ENCODE measurements around the gene PDE4D.
"Not testable (repeated sequence)": the region's sequence is repeated elsewhere in the genome, so short reads cannot be mapped to it uniquely, and the experiment has no call there.

The PDE4D gene

GRCh38 chr5:59005934-59006701, 887.4 kb downstream of the PDE4D start:
- no peak for DNase-seq (ENCODE audit: low read depth in 2 of 2)

DNA sequence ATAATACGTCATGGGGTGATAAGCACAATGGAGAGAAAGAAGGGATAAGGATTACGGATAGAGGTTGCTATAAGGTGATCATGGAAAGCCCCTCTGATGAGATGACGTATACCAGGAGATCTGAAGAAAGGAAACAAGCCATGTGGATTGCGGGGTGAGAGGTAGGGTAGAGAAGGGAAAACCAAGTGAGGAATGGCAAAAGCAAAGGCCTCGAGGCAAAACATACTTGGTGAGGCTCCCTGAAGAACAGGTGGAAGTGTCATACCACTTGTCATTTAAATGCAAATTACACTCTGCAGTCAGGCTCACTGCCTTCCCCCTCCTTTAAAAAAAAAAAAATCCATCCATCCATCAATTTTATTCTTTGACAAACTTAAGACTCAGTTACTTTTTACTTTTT, 889.9 kb downstream of the PDE4D start:
- no peak for DNase-seq (ENCODE audit: low read depth in 2 of 2)

DNA sequence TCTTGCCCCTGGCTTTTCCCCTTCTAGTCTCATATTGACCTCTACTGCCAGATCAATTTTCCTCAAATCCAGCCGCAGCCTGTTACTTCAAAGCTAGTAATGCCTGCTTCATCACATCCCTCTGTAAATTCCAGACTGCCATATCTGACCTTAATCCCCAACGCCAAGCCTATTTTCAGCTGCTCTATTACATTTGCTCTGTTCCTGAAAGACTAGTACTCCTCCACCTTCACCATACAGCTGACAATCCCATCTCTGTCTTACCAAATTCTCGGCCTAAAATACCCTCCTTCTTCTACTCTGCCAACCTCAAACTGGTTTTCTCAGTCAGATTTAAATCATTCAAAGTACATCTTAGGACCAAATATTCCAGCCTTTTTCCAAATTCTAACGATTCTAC, 890.4 kb downstream of the PDE4D start:
- no peak for DNase-seq (ENCODE audit: low read depth in 2 of 2)

- no peak for DNase-seq (ENCODE audit: low read depth in 2 of 2)
Observed at GRCh38 chr5:59002162-59002825, 891.2 kb downstream of the PDE4D start.

DNA sequence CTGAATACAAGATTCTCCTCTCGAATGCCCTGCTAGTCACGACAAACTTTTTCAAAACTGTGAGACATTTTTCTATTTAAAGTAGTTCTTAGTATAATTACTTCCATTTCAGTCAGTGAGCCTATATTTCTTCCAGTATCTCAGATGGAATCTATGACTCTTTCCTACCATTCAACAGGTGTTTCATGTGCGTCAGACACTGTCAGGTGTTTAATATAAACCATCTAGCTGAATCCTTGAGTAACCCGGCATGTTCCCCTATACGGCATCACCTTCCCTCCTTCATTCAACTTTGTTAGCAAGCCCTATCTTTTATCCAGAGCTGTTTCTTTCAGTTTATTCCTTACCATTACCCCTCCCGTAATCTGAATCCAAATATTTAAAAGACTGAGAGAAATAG, 891.8 kb downstream of the PDE4D start:
- no peak for DNase-seq (ENCODE audit: low read depth in 2 of 2)

- DNase-seq (ENCODE audit: low read depth in 2 of 2), result no peak
Observed at GRCh38 chr5:59001154-59001553, 892.4 kb downstream of the PDE4D start.

DNA sequence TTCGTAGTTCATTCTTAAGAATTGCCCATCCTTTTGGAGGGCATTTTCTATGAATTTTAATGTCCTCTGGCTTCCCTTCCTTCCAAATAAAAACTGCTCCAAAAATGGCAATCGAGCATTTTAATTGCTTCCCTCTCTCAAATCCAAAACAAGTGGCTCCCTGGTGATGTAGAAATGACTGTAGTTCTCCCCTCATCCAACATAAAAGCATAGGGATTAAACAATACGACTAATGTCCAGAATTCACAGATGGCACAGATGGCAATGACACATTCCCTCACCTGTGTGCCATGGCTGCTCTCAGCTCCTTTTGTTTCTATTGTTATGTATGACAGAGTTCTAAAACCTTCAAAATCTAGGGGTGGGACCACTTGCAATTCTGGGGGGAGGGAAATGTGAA, 893.3 kb downstream of the PDE4D start:
- no peak for DNase-seq (ENCODE audit: low read depth in 2 of 2)

DNA sequence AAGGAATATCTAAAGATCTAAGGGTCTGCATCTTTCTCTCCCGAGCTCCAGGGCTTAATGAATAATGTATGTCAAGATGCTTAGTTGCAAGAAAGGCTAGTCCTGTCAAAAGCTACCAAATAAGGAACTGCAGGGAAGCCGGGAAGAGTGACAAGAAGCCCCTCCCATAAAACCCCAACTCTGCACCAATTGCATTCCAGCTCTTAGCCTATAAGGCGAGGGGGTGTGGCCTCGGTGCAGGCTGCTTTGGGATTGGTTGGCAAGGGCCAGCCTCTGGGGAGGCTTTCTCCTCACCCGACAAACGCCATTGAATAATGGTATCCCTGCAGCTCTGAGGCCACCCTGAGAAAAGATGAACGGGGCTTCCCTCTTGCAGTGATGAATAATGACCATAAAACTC, 893.7 kb downstream of the PDE4D start:
- DNase-seq (ENCODE audit: low read depth in 2 of 2), result no peak

DNA sequence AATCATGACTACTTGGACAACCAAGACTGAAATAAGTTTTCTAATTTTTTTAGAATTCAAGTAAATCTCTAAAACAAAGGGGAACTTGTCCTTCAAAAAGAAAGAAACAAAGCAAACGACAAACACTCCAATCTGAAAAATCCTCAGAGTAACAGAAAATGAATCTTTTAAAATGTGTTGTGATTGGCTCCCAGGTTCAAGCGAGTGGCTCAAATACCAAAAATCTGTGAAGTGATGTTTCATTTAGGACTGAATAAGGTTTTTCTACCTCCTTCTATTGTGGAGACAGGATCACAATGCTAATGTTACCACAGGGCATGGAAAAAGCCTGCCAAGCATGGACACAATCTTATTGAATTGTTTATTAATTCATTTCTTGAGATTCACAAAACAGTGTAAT, 895.0 kb downstream of the PDE4D start:
- DNase-seq (ENCODE audit: low read depth in 2 of 2), result no peak

DNA sequence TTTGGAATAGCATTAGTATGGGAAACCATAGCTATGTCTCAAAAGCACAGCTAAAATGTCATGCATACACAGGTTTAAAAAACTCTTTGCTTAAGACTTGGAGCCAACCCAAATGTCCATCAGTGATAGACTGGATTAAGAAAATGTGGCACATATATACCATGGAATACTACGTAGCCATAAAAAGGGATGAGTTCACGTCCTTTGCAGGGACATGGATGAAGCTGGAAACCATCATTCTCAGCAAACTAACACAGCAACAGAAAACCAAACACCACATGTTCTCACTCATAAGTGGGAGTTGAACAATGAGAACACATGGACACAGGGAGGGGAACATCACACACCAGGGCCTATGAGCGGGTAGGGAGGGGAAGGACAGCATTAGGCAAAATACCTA, 897.7 kb downstream of the PDE4D start:
- DNase-seq (ENCODE audit: low read depth in 2 of 2), result not testable (repeated sequence)

DNA sequence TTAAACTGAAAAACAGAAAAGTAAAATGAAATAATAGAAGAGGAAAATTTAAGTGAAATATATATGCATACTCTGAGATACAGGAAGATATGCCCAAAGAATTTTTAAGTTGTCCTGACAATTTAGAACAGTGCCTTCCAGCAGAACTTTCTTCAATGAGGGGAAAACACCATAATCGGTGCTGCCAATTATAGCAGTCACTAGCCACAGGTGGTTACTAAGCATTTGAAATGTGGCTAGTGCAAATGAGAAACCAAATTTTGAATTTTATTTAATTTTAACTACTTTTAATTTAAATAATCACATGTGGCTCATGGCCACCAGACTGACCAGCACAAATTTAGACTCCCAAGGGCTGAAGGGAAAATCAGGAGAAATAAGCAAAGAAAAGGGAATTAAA, 900.1 kb downstream of the PDE4D start:
- DNase-seq (ENCODE audit: low read depth in 2 of 2), result no peak

- DNase-seq (ENCODE audit: low read depth in 2 of 2), result no peak
Observed at GRCh38 chr5:58988938-58989337, 904.6 kb downstream of the PDE4D start.

GRCh38 chr5:58987193-58987592, 906.3 kb downstream of the PDE4D start:
- no peak for DNase-seq (ENCODE audit: low read depth in 2 of 2)

- no peak for DNase-seq (ENCODE audit: low read depth in 2 of 2)
Observed at GRCh38 chr5:58986281-58986680, 907.2 kb downstream of the PDE4D start.

- no peak for DNase-seq (ENCODE audit: low read depth in 2 of 2)
Observed at GRCh38 chr5:58985759-58986158, 907.8 kb downstream of the PDE4D start.

GRCh38 chr5:58985311-58985710, 908.2 kb downstream of the PDE4D start:
- DNase-seq (ENCODE audit: low read depth in 2 of 2), result no peak

GRCh38 chr5:58983526-58984452, 909.7 kb downstream of the PDE4D start:
- DNase-seq (ENCODE audit: low read depth in 2 of 2), result no peak

DNA sequence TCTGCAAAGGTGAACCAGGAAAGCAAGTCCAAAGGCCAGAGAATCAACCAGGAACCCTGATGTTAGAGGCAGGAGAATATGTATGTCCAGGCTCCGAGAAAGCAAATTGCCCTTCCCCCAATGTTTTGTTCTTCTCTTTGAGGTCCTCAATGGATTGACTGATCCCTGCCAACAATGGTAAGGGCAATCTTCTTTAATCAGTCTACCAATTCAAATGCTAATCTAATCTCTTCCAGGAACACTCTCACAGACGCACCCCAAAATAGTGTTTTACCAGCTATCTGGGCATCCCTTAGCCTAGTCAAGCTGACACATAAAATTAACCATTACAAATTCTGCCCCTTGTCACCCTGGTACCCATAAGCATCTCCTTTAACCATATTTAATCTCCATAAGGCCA, 912.6 kb downstream of the PDE4D start:
- DNase-seq (ENCODE audit: low read depth in 2 of 2), result no peak

DNA sequence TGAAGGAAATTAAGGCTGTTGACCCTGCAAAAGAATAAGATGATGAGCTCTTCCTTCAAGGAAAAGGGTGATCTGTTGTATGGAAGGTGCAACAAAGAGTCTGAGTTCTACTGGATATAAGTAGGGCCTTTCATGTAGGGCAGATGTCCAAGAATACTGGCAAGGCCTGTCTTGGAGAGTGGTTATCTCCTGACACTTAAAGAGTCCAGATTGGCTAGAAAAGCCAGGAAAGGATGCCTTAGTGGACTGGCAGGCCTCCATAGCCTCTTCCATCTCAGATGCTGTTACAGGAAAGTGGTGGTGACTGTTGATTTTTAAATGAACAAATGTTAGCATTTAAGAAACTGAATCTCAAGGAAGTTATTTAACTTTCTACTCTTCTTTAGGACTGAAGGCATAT, 914.4 kb downstream of the PDE4D start:
- DNase-seq (ENCODE audit: low read depth in 2 of 2), result no peak

- no peak for DNase-seq (ENCODE audit: low read depth in 2 of 2)
Observed at GRCh38 chr5:58974601-58975000, 918.9 kb downstream of the PDE4D start.

DNA sequence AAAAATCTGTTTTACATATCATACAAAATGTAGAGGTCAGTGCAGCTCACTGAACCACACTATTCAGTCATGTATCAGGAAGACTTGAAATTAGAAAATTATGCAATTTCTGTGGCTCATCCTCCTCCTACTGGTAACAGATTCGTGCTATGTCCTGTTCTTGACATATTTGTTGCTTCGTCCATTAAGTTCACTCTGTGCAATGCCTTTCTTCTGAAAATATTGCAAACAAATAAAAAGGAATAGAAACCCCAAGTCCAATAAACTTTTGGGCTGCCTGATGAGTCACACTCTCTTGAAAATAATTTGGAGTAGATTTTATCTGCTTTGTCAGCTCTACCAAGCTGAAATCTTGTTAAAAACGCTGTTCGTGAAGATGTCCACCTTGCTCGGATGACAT, 919.4 kb downstream of the PDE4D start:
- no peak for DNase-seq (ENCODE audit: low read depth in 2 of 2)

GRCh38 chr5:58972301-58972700, 921.2 kb downstream of the PDE4D start:
- DNase-seq (ENCODE audit: low read depth in 2 of 2), result no peak

DNA sequence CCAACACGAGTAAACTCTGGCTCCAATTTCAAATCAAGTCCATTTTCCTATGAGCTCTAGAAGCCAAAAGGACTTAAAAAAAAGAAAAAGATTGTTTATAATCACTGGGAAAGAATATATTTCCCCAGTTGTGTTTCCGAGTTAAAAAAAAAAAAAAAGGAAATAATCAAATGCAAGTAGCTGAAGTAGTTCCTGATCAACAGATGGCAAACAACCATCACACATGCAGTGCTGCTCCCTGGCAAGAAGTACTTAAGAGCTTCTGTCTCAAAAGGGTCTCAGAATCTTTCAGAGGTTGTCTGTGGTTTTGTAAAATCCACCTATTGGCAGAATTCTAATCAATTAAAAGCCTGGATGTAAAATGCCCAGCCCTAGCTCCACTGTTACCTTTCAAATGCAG, 922.8 kb downstream of the PDE4D start:
- DNase-seq (ENCODE audit: low read depth in 2 of 2), result no peak

Measured in stimulated activated CD8-positive, alpha-beta memory T cell treated with anti-CD3 and anti-CD28 coated beads, Interleukin-2, amount 100 ng/mL, for 1 hour (primary cell).